GM23338 (cell line): ENCODE results near the gene TAF4B. TPM values are rescaled to one million over a fixed set of nuclear protein-coding genes. Genes with fewer than 3 reads are reported as not detected.

Source experiments
- ATAC-seq: fragments of 200-7000 bp; cut with Tn5 transposase; 3 replicates; pipeline ENCODE4 v1.9.1; 2020
- DNase-seq: peaks from one replicate; pipeline ENCODE4 v3.0.0-alpha.2; 2015; ENCODE audit warnings: low spot score
- H2AFZ ChIP-seq: fragments of 200-600 bp; sonication (generic); 2 replicates; pipeline ENCODE4 v1.8.0; 2016; ENCODE audit warnings: antibody characterized with exemption, mild to moderate bottlenecking, moderate library complexity
- H3F3A ChIP-seq: fragments of 200-600 bp; sonication (generic); replicated peaks from 2 replicates; pipeline ENCODE4 v1.8.0; 2017; ENCODE audit warnings: antibody characterized with exemption, mixed run types, low read depth
- H3K27ac ChIP-seq: fragments of 200-600 bp; sonication (generic); 2 replicates; pipeline ENCODE4 v1.6.1; 2016; ENCODE audit warnings: low read depth
- H3K27me3 ChIP-seq: fragments of 200-600 bp; sonication (generic); 2 replicates; pipeline ENCODE4 v1.8.0; 2016; ENCODE audit warnings: mild to moderate bottlenecking, mixed run types, moderate library complexity; ENCODE audit not compliant: insufficient read depth
- H3K36me3 ChIP-seq: fragments of 200-600 bp; sonication (generic); 2 replicates; pipeline ENCODE4 v1.8.0; 2016; ENCODE audit warnings: mild to moderate bottlenecking; ENCODE audit not compliant: insufficient read depth
- H3K4me1 ChIP-seq: fragments of 200-600 bp; sonication (generic); 2 replicates; pipeline ENCODE4 v1.8.0; 2016; ENCODE audit warnings: mild to moderate bottlenecking, moderate library complexity; ENCODE audit not compliant: insufficient read depth
- H3K4me2 ChIP-seq: fragments of 200-600 bp; sonication (generic); 2 replicates; pipeline ENCODE4 v1.7.1; 2017; ENCODE audit warnings: mixed run types
- H3K4me3 ChIP-seq: fragments of 200-600 bp; sonication (generic); 2 replicates; pipeline ENCODE4 v1.6.1; 2016; ENCODE audit warnings: mixed run types
- H3K79me2 ChIP-seq: fragments of 200-600 bp; sonication (generic); replicated peaks from 2 replicates; pipeline ENCODE4 v1.8.0; 2017; ENCODE audit warnings: mild to moderate bottlenecking; ENCODE audit not compliant: insufficient read depth
- H3K9me2 ChIP-seq: fragments of 200-600 bp; sonication (generic); 2 replicates; pipeline ENCODE4 v1.8.0; 2017; ENCODE audit not compliant: insufficient read depth
- H4K20me1 ChIP-seq: fragments of 200-600 bp; sonication (generic); replicated peaks from 2 replicates; pipeline ENCODE4 v1.8.0; 2017; ENCODE audit warnings: mild to moderate bottlenecking; ENCODE audit not compliant: insufficient read depth
- H3K27ac Mint-ChIP-seq: 2 replicates; pipeline ENCODE4 v1.8.0; 2020; ENCODE audit warnings: inconsistent platforms, mild to moderate bottlenecking, moderate library complexity, mixed read lengths
- H3K27me3 Mint-ChIP-seq: 3 replicates; pipeline ENCODE4 v1.8.0; 2022; ENCODE audit warnings: low read depth, mild to moderate bottlenecking, moderate library complexity, mixed read lengths, inconsistent platforms; ENCODE audit not compliant: insufficient read depth, poor library complexity
- H3K36me3 Mint-ChIP-seq: 3 replicates; pipeline ENCODE4 v1.8.0; 2021; ENCODE audit warnings: low read depth, mild to moderate bottlenecking, inconsistent platforms, moderate library complexity, mixed read lengths
- H3K4me1 Mint-ChIP-seq: 3 replicates; pipeline ENCODE4 v1.8.0; 2020; ENCODE audit warnings: mild to moderate bottlenecking, inconsistent platforms, mixed read lengths
- H3K4me3 Mint-ChIP-seq: 3 replicates; pipeline ENCODE4 v1.8.0; 2021; ENCODE audit warnings: moderate library complexity, mild to moderate bottlenecking, inconsistent platforms, mixed read lengths
- H3K9me3 Mint-ChIP-seq: 3 replicates; pipeline ENCODE4 v1.8.0; 2020; ENCODE audit warnings: moderate library complexity, mild to moderate bottlenecking, inconsistent platforms, mixed read lengths
- CREB1 ChIP-seq: fragments of 250-450 bp; sonication (Bioruptor Pico); IDR thresholded peaks from 2 replicates; pipeline ENCODE4 v1.5.0; 2020; ENCODE audit warnings: low read depth, mild to moderate bottlenecking, moderate library complexity
- EZH2 ChIP-seq: fragments of 200-600 bp; sonication (generic); IDR thresholded peaks from one replicate; pipeline ENCODE4 v1.8.0; 2017; ENCODE audit warnings: antibody characterized with exemption, mild to moderate bottlenecking, low read depth; ENCODE audit not compliant: unreplicated experiment
- EZH2phosphoT487 ChIP-seq: fragments of 200-600 bp; sonication (generic); IDR thresholded peaks from one replicate; pipeline ENCODE4 v1.8.1; 2018; ENCODE audit warnings: antibody characterized with exemption; ENCODE audit not compliant: unreplicated experiment
- JUNB ChIP-seq: IDR thresholded peaks from one replicate; pipeline ENCODE4 v1.6.1; 2016; ENCODE audit warnings: antibody characterized with exemption; ENCODE audit not compliant: unreplicated experiment
- NANOG ChIP-seq: IDR thresholded peaks from 2 replicates; pipeline ENCODE4 v1.6.1; 2016; ENCODE audit warnings: antibody characterized with exemption, borderline replicate concordance
- POLR2AphosphoS5 ChIP-seq: IDR thresholded peaks from 2 replicates; pipeline ENCODE4 v1.6.1; 2016; ENCODE audit warnings: antibody characterized with exemption, low read depth
- STAT1 ChIP-seq: IDR thresholded peaks from one replicate; pipeline ENCODE4 v1.6.1; 2016; ENCODE audit warnings: antibody characterized with exemption; ENCODE audit not compliant: unreplicated experiment
- ZNF114 ChIP-seq: fragments of 250-450 bp; sonication (Bioruptor Pico); IDR thresholded peaks from 2 replicates; pipeline ENCODE4 v1.5.0; 2020; ENCODE audit warnings: mild to moderate bottlenecking, moderate library complexity
- ZNF331 ChIP-seq: fragments of 250-450 bp; sonication (Bioruptor Pico); IDR thresholded peaks from 2 replicates; pipeline ENCODE4 v1.5.0; 2020; ENCODE audit warnings: low read depth, mild to moderate bottlenecking, moderate library complexity
- polyA plus RNA-seq: library from polyadenylated mRNA; unstranded; fragments of >200 nt; fragmentation: Nextera tagmentation; extraction: Ambion mirVana; gene quantifications from 2 replicates; pipeline ENCODE4 v1.2.1, GENCODE V29; 2016
- total RNA-seq: library from RNA; depleted of rRNA; stranded (reverse); fragments of >200 nt; shearing (Covaris generic); gene quantifications from 2 replicates; pipeline ENCODE4 v1.2.3, GENCODE V29; 2014
- TF ChIP-seq, protein P1 (sequence below), 2 experiments: fragments of 200-600 bp in 1 of 2; sonication (generic) in 1 of 2; conservative IDR thresholded peaks; 2 replicates each; pipeline versions ENCODE4 v1.5.1 to v1.6.1; 2016 to 2017; ENCODE audit warnings: antibody characterized with exemption in 2 of 2, low read depth in 2 of 2, mild to moderate bottlenecking in 2 of 2, moderate library complexity in 1 of 2
- TF ChIP-seq, protein P2 (sequence below): fragments of 250-450 bp; sonication (Bioruptor Pico); IDR thresholded peaks from 2 replicates; pipeline ENCODE4 v1.5.0; 2020; ENCODE audit warnings: mild to moderate bottlenecking, moderate library complexity
- TF ChIP-seq, protein P3 (sequence below): IDR thresholded peaks from 2 replicates; pipeline ENCODE4 v1.6.1; 2016; ENCODE audit warnings: antibody characterized with exemption
- TF ChIP-seq, protein P4 (sequence below): IDR thresholded peaks from one replicate; pipeline ENCODE4 v1.6.1; 2018; ENCODE audit warnings: antibody characterized with exemption; ENCODE audit not compliant: unreplicated experiment

The TAF4B gene
- total and polyA plus RNA-seq, 2 experiments from 2014 or later: 9.4 to 27.3 TPM

DNA sequence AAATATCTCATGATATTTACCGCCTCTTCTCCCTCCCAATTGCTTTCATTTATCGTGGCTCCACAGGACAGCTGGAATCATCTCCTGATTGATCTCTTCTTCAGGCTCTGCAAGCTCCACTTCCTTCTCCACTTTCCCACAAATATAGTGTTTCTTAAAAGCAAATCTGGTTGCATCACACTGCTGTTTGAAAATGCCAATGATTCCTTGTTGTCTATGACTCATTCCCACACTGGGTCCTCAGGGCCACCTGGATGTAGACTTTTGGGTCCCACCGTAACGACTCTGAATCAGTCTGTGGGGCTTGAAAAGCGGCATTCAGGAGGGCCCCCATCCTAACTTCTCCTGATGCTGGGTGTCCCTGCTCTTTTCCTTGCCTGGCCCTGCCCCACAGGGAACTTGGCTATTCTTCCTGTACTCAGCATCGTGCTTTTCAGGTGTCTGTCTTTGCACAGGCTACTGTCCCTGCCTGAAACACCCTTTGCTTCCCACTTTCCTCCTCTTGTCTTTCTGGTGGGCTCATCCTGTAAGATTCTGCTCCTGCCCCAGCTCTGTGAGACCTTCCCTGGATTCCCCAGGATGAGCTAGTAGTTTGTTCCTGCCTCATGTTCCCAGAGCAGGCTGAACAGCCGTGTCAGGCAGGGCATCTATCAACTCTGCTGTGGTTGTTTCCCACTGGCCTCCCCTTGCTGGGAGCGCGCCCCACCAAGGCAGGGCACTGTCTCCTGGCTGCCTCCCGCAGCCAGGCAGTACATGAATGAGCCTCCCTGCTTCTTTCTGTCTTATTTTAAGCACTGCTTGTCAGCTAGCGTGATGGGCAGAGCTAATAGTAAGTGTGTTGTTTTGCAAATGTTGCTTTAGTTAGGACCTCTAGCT, 210.2 kb downstream of the TAF4B start:
- TF ChIP-seq ZNF331 (CRISPR knock-in tag): no peak
- TF ChIP-seq, protein P1, sequence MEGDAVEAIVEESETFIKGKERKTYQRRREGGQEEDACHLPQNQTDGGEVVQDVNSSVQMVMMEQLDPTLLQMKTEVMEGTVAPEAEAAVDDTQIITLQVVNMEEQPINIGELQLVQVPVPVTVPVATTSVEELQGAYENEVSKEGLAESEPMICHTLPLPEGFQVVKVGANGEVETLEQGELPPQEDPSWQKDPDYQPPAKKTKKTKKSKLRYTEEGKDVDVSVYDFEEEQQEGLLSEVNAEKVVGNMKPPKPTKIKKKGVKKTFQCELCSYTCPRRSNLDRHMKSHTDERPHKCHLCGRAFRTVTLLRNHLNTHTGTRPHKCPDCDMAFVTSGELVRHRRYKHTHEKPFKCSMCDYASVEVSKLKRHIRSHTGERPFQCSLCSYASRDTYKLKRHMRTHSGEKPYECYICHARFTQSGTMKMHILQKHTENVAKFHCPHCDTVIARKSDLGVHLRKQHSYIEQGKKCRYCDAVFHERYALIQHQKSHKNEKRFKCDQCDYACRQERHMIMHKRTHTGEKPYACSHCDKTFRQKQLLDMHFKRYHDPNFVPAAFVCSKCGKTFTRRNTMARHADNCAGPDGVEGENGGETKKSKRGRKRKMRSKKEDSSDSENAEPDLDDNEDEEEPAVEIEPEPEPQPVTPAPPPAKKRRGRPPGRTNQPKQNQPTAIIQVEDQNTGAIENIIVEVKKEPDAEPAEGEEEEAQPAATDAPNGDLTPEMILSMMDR (conservative IDR thresholded peaks at IDR 0.05; ENCODE audit: low read depth in 2 of 2): no peak
- TF ChIP-seq EZH2: no peak
- no peak for TF ChIP-seq NANOG
- TF ChIP-seq POLR2AphosphoS5: no peak
- TF ChIP-seq, protein P2, sequence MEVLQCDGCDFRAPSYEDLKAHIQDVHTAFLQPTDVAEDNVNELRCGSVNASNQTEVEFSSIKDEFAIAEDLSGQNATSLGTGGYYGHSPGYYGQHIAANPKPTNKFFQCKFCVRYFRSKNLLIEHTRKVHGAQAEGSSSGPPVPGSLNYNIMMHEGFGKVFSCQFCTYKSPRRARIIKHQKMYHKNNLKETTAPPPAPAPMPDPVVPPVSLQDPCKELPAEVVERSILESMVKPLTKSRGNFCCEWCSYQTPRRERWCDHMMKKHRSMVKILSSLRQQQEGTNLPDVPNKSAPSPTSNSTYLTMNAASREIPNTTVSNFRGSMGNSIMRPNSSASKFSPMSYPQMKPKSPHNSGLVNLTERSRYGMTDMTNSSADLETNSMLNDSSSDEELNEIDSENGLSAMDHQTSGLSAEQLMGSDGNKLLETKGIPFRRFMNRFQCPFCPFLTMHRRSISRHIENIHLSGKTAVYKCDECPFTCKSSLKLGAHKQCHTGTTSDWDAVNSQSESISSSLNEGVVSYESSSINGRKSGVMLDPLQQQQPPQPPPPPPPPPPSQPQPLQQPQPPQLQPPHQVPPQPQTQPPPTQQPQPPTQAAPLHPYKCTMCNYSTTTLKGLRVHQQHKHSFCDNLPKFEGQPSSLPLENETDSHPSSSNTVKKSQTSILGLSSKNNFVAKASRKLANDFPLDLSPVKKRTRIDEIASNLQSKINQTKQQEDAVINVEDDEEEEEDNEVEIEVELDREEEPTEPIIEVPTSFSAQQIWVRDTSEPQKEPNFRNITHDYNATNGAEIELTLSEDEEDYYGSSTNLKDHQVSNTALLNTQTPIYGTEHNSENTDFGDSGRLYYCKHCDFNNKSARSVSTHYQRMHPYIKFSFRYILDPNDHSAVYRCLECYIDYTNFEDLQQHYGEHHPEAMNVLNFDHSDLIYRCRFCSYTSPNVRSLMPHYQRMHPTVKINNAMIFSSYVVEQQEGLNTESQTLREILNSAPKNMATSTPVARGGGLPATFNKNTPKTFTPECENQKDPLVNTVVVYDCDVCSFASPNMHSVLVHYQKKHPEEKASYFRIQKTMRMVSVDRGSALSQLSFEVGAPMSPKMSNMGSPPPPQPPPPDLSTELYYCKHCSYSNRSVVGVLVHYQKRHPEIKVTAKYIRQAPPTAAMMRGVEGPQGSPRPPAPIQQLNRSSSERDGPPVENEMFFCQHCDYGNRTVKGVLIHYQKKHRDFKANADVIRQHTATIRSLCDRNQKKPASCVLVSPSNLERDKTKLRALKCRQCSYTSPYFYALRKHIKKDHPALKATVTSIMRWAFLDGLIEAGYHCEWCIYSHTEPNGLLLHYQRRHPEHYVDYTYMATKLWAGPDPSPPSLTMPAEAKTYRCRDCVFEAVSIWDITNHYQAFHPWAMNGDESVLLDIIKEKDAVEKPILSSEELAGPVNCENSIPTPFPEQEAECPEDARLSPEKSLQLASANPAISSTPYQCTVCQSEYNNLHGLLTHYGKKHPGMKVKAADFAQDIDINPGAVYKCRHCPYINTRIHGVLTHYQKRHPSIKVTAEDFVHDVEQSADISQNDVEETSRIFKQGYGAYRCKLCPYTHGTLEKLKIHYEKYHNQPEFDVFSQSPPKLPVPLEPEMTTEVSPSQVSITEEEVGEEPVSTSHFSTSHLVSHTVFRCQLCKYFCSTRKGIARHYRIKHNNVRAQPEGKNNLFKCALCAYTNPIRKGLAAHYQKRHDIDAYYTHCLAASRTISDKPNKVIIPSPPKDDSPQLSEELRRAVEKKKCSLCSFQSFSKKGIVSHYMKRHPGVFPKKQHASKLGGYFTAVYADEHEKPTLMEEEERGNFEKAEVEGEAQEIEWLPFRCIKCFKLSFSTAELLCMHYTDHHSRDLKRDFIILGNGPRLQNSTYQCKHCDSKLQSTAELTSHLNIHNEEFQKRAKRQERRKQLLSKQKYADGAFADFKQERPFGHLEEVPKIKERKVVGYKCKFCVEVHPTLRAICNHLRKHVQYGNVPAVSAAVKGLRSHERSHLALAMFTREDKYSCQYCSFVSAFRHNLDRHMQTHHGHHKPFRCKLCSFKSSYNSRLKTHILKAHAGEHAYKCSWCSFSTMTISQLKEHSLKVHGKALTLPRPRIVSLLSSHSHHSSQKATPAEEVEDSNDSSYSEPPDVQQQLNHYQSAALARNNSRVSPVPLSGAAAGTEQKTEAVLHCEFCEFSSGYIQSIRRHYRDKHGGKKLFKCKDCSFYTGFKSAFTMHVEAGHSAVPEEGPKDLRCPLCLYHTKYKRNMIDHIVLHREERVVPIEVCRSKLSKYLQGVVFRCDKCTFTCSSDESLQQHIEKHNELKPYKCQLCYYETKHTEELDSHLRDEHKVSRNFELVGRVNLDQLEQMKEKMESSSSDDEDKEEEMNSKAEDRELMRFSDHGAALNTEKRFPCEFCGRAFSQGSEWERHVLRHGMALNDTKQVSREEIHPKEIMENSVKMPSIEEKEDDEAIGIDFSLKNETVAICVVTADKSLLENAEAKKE: no peak
- TF ChIP-seq, protein P3, sequence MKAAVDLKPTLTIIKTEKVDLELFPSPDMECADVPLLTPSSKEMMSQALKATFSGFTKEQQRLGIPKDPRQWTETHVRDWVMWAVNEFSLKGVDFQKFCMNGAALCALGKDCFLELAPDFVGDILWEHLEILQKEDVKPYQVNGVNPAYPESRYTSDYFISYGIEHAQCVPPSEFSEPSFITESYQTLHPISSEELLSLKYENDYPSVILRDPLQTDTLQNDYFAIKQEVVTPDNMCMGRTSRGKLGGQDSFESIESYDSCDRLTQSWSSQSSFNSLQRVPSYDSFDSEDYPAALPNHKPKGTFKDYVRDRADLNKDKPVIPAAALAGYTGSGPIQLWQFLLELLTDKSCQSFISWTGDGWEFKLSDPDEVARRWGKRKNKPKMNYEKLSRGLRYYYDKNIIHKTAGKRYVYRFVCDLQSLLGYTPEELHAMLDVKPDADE: no peak
- TF ChIP-seq, protein P4, sequence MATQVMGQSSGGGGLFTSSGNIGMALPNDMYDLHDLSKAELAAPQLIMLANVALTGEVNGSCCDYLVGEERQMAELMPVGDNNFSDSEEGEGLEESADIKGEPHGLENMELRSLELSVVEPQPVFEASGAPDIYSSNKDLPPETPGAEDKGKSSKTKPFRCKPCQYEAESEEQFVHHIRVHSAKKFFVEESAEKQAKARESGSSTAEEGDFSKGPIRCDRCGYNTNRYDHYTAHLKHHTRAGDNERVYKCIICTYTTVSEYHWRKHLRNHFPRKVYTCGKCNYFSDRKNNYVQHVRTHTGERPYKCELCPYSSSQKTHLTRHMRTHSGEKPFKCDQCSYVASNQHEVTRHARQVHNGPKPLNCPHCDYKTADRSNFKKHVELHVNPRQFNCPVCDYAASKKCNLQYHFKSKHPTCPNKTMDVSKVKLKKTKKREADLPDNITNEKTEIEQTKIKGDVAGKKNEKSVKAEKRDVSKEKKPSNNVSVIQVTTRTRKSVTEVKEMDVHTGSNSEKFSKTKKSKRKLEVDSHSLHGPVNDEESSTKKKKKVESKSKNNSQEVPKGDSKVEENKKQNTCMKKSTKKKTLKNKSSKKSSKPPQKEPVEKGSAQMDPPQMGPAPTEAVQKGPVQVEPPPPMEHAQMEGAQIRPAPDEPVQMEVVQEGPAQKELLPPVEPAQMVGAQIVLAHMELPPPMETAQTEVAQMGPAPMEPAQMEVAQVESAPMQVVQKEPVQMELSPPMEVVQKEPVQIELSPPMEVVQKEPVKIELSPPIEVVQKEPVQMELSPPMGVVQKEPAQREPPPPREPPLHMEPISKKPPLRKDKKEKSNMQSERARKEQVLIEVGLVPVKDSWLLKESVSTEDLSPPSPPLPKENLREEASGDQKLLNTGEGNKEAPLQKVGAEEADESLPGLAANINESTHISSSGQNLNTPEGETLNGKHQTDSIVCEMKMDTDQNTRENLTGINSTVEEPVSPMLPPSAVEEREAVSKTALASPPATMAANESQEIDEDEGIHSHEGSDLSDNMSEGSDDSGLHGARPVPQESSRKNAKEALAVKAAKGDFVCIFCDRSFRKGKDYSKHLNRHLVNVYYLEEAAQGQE: no peak
- no peak for TF ChIP-seq CREB1 (CRISPR knock-in tag)
- TF ChIP-seq EZH2phosphoT487: no peak
- no peak for TF ChIP-seq ZNF114
- TF ChIP-seq STAT1: no peak
- no peak for TF ChIP-seq JUNB
- Histone ChIP-seq H3K27ac (no peak overlapping the region), H3K36me3 (no peaks in the 10 kb centered on the region), H2AFZ (peak overlapping the region; percentile 88), H3K4me1 (no peaks in the 10 kb centered on the region; the same call in 1 of the 2 replicates), H3K4me3 (no peak overlapping the region), H3K79me2 (no peaks in the 10 kb centered on the region), H3K9me2 (no peaks in the 10 kb centered on the region), H3K27me3 (no peaks in the 10 kb centered on the region), H3F3A (no peaks in the 10 kb centered on the region), H4K20me1 (no peaks in the 10 kb centered on the region), H3K4me2 (no peak overlapping the region)
- no peak overlapping the region; the same call in 1 of the 2 replicates for H3K27ac Mint-ChIP-seq
- no peaks in the 10 kb centered on the region for H3K27me3 Mint-ChIP-seq
- no peak overlapping the region for H3K4me3 Mint-ChIP-seq
- peaks cover 13% of the 10 kb centered on the region; the same call in 2 of the 3 replicates for H3K4me1 Mint-ChIP-seq
- DNase-seq (no peak), ATAC-seq (peak; percentile 57)
- no peaks in the 10 kb centered on the region; the same call in 2 of the 3 replicates for H3K9me3 Mint-ChIP-seq
- H3K36me3 Mint-ChIP-seq: no peaks in the 10 kb centered on the region
